Upper lobe of left lung (tissue), 4 donors: ENCODE measurements around the gene AHSP.

Experiments
- POLR2A ChIP-seq, 4 donors: fragments of 450-650 bp; IDR thresholded peaks; one replicate each; pipeline ENCODE4 v1.5.1; 2016 to 2017; ENCODE audit warnings: antibody characterized with exemption in 4 of 4, mild to moderate bottlenecking in 2 of 4
- POLR2AphosphoS5 ChIP-seq, 2 donors: sonication (generic); formaldehyde crosslinking; IDR thresholded peaks; one replicate each; pipeline ENCODE4 v1.5.1; 2017; ENCODE audit warnings: antibody characterized with exemption in 2 of 2
- TF ChIP-seq, protein P1 (sequence below), 6 experiments: fragments of 450-650 bp in 4 of 6; fragments of 200-600 bp in 2 of 6; sonication (generic) in 2 of 6; IDR thresholded peaks; one replicate each; pipeline ENCODE4 v1.5.1; 2016 to 2019; ENCODE audit warnings: antibody characterized with exemption in 6 of 6

DNA sequence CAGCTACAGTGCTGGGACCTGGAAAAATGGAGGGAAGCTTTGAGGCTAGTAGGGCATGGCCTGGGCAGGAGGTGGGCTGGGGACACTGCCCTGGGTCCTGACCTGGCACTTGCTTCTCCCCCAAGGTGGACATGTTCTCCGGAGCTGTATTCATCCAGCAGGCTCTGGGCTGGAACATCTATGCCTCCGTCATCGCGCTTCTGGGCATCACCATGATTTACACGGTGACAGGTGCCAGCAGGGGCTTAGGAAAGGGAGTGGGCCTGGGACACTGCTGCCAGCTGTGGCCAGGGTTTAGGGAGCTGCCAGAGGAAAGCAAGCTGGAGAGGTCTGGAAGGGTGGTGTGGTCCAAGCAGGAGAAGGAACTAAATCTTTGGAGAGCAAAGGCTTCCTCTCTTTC lies 41.7 kb upstream of the AHSP start:
- TF ChIP-seq, protein P1, sequence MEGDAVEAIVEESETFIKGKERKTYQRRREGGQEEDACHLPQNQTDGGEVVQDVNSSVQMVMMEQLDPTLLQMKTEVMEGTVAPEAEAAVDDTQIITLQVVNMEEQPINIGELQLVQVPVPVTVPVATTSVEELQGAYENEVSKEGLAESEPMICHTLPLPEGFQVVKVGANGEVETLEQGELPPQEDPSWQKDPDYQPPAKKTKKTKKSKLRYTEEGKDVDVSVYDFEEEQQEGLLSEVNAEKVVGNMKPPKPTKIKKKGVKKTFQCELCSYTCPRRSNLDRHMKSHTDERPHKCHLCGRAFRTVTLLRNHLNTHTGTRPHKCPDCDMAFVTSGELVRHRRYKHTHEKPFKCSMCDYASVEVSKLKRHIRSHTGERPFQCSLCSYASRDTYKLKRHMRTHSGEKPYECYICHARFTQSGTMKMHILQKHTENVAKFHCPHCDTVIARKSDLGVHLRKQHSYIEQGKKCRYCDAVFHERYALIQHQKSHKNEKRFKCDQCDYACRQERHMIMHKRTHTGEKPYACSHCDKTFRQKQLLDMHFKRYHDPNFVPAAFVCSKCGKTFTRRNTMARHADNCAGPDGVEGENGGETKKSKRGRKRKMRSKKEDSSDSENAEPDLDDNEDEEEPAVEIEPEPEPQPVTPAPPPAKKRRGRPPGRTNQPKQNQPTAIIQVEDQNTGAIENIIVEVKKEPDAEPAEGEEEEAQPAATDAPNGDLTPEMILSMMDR (IDR thresholded peaks at IDR 0.05), result no peak
- TF ChIP-seq POLR2AphosphoS5 (IDR thresholded peaks at IDR 0.05) (no peak), POLR2A (IDR thresholded peaks at IDR 0.05) (no peak)
